Stimulated activated CD8-positive, alpha-beta memory T cell treated with anti-CD3 and anti-CD28 coated beads, Interleukin-7, amount 100 ng/mL, for 24 hours (primary cell): ENCODE results near the gene CMSS1.
"Not testable (repeated sequence)": the region's sequence is repeated elsewhere in the genome, so short reads cannot be mapped to it uniquely, and the experiment has no call there.

Source experiments
- DNase-seq: peaks from one replicate; pipeline ENCODE4 v3.0.0-alpha.2; 2020; ENCODE audit warnings: low read depth

The CMSS1 gene

DNA sequence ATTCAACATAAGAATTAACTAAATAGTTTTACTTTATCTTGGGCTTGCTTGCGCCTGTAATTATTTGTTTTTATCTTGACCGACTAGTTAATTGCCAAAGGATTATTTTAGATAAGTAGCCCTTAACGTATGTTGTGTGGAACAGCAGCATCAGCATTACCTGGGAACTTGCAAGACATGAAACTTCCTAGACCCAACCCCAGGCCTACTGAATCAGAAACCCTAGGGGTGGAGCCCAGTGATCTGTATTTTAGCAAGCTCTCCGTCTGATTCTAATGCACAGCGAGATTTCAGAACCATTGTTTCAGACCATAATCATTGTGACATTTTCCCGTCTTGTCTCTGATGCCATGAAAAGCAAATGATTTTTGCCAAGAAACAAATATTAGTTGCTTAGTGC, 265.5 kb downstream of the CMSS1 start:
- DNase-seq, result no peak

DNA sequence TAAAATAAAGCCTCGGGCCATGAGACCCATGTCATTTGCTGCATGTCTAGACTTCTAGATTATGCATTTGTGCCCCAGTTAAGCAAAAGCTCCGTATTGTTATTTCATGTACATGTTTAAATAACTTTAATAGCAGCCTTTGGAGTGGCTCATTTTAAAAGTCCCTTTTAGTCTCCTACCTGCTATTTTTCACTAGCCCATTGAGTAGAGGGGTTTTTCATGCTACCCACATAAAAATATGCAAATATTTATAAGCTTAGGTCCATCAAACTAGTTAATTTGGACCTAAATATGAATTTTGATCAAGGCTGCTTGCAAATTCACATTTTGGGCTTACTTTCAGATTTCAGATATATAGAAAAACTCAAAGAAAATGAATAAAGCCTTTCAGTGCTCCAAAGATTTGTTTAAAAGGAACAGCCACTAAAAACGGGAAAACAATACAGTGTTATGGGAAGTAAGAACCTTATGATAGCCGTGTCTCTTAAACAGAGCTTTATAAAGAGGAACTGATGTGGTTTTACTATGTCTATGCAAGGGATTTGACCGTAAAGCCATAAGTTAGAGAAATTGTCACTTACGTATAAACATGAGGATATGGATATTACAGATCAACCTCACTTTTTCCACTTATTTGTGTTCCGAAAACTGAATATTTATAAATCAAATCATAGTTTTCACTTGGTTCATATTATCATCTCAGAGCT, 266.6 kb downstream of the CMSS1 start:
- DNase-seq, result no peak

DNA sequence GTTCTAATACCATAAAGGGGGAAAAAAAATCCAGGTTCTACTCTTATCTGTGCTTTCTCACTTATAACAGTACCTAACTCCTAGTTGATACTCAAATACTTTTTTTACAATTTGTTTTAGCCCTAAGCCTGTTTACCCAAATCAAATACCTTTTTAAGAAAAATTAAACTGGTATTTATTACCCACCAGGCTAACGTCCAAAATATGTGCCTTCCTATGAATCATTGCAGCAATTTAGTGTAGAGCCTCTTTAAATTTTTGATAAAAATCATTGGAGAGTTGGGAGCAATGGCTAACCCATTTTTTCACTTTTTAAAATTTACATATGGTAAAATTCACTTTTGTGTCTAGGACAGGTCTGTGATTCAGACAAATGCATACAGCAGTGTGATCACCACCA, 268.7 kb downstream of the CMSS1 start:
- DNase-seq, result no peak

DNA sequence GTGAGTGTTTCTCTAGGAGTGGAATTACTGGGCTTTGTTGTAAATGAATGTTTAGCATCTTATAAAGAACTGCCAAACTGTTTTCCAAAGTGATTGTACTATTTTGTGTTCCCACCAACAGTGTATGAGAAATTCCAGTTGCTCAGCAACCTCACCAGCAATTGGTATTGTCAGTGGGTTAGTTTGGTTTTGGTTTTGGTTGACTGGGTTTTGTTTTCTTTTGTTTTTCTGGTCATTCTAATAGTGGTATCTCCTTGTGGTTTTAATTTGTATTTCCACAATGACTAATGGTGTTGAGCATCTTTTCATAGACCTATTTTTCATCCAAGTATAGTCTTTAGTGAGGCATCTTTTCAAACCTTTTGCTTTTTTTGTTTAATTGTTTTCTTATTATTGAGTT, 269.5 kb downstream of the CMSS1 start:
- no peak for DNase-seq

DNA sequence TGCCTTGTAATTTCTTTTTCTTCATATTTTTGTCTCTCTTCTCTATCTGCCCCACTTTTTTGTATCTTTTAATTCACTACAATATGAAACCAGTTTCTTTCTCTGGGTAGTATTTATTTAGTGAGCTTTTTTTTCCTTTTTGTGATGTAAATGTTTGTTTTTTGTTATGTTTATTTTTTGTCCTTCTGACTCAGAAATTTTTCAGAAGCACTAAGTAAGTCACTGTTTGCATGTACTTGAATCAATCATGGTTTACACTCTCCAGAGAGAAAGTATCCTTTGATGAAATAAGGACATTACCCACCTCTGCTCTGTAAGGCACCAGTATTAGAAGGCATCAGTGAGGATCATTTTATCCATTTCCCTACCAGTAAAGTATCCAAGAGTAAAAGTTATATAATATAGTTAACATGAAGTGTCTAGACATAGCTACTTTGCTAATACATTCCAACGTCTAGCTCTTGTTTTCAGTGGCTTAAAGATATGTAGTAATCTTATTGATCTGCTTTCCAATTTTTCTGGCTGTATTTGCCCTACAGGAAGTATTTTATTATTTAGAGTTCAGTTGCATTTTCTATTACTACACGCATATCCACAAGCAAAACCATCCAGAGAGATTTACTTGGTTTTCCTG, 271.2 kb downstream of the CMSS1 start:
- DNase-seq, result no peak

DNA sequence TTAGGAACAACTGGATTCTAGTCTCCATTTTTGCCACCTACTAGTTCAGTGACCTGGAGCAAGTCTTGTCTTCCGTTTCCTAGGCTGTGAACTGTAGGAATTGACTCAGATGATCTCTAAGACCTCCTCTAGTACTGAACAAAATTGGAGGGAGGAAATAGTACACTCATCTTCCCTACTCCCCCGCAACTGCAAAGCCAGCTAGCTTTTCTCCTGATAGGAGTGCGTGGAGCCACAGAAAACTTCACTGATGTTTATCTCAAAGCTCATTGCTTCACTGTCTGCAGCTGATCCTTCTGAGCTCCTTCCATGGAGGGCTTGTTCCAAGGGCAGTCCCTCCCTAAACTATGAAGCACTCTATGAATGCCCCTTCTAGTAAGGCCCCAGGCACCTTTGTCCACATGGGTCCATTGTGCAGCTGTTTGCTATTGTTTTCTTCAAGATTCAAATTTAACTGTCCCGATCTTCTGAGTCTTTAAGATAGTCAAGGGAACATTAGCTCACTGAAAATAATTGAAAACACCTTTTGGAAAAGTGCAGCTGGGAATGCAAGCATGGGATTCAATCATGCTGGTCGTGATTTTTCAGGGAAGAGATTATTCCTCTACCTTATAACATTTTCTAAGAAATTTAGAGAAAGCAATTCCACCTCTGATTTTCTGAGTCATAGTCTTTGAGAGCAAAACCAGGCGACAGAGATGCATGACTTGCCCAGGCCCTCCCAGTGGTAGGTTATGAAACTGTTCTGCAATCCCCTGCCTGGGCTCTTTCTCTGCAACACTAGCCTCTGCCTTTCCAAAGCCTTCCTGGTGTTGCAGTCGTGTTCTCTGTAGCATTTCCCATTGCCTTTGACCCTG, 272.4 kb downstream of the CMSS1 start:
- no peak for DNase-seq

DNA sequence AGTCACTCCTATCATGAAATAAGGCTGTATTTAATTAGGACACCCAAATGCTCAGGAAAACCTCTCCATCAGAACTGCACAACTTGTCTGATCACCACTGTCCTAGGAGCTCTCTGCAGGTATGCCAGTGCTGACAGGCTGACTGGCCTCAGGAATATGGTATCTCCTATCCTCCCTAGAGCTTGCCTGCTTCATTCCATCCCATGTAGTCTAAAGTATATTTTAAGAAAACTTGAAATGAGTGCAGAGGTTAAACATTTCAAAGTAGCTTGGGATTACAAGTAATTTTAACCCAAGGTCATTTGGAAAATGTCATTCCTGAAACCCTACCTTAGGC, 273.0 kb downstream of the CMSS1 start:
- no peak for DNase-seq

DNA sequence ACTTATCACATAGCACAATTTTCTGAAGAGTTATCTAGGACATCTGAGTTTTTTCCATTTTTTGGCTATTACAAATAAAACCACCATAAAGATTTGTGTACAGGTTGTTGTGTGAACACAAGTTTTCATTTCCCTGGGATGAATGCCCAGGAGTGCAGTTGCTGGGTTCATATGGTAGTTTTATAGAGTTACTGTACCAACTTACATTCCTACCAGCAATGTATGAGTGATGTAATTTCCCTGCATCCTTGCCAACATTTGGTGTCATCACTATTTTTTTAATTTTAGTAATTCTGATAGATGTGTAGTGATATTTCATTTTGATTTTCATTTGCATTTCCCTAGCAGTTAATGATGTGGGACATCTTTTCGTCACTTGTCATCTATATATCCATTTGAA, 276.2 kb downstream of the CMSS1 start:
- no peak for DNase-seq

DNA sequence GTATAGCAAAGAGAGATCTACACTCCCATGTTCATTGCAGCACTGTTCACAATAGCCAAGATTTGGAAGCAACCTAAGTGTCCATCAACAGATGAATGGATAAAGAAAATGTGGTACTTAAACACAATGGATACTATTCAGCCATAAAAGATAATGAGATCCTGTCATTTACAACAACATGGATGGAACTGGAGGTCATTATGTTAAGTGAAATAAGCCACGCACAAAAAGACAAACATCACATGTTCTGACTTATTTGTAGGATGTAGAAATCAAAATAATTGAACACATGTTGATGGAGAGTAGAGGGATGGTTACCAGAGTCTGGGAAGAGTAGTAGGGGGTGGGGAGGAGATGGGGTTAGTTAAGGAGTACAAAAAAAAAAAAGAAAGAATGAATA, 278.6 kb downstream of the CMSS1 start:
- DNase-seq, result not testable (repeated sequence)

DNA sequence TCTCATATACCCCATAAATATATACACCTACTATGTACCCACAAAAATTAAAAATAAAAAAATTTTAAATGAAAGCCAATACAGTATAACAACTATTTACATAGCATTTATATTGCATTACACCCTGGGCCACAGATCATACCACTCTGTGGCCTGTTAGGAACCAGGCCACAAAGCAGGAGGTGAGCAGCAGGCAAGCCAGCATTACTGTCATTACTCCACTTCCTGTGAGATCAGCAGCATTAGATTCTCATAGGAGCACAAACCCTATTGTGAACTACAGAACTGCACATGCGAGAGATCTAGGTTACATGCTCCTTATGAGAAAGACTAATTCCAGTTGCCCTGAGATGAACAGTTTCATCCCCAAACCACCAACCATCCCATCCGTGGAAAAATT, 279.2 kb downstream of the CMSS1 start:
- DNase-seq, result no peak

DNA sequence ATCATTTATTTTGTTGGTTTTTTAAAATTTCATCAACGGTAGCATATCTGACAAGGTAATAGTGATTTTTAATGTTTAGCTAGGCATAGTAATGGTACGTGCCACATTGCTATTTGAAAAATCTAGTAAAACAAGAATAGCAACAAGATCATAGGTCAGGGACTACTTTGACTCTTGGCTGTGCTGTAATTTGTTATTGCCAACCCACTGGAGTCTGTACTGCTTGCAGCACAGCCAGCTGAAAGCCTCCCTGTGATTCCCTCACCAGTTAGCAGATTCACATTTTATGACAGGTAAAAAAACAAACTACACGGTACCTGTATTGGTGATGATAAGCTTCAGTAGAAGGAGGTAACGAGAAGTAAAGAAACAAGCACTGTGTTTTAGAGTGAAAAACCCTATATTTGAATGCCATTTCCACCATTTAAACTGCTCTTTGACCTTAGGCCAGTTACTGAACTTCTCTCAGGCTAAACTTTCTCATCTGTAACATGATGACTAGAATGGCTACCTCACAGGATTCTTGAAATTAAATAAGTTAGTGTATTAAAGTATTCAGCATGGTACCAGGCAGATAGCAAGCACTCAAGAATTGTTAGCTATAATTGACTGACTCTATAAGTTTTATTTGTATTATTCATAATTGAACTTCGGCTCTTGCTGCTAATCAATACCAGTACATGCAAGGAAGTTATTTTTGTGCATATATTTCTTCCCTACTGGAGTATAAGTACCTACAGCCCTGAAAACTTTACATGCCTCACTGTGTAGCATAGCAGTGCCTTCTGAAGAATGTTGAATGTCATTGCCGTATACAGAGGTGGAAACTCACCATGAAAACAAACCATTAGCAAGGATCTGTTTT, 280.5 kb downstream of the CMSS1 start:
- DNase-seq, result no peak

DNA sequence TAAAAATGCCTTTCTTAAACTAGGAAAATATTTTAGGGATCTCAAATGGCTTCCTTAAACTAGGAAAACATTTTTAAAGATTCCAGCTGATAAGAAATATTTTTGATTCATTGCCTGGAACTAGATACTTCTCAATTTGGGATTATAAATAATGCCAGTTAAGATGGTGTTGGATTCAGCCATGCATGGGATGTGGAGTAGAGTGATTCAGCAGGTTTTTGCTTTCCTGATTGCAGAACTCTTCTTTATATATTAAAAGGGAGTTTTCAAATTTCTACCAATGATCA, 281.1 kb downstream of the CMSS1 start:
- DNase-seq, result no peak

DNA sequence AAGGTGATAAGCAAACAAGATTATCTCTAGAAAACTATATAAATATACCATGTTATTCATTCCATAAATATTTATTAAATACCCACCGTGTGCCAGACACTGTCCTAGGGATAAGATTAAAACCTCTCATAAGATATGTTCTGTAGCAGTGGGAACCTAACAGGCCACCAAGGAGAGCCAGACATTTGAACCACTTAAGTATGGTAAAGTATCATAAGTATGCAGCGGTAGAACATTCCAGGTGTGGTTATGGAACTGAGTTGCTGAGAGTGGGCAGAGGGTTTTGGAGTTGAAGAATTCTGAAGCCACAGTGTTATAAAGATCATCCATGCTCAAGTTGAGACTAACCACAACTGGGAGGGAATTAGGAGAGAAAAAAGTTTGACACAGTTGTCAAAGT, 282.0 kb downstream of the CMSS1 start:
- DNase-seq, result no peak

DNA sequence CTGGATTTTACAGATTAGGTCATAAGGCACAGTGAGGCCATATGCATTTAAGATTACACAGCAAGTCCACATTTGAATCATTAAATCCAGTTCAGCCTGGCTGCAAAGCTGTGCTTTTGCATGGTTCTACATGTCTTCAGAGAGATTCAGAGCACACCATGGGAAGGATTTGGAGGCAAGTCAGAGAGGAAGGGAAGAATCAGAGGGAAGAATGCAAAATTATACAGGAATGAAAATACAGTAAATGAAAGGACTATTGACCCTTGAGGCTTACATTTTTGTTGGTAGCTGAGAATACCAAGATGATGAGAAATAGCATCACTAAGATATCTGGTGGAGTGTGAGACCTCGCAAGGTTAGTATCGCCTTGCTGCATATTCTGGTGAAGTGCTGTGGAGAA, 282.8 kb downstream of the CMSS1 start:
- no peak for DNase-seq

DNA sequence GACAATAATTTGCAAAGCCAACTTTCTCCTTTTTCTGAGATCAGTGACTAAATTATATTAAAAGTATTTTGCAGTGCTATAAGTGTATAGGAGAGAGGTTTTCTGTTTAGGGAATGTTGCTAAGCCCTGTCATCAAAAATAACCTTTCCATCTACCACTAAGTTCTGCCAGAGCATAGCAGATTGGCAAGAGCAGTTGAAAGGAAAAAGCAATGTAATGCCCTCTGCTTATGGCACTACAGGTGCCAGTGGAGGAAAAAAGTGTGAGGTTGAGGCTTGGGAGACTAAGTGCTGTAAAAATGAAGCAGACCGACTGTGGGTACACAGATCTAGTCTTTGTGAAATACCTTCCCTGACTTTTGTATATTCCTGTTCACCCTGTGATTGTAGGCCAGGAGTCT, 285.1 kb downstream of the CMSS1 start:
- no peak for DNase-seq

DNA sequence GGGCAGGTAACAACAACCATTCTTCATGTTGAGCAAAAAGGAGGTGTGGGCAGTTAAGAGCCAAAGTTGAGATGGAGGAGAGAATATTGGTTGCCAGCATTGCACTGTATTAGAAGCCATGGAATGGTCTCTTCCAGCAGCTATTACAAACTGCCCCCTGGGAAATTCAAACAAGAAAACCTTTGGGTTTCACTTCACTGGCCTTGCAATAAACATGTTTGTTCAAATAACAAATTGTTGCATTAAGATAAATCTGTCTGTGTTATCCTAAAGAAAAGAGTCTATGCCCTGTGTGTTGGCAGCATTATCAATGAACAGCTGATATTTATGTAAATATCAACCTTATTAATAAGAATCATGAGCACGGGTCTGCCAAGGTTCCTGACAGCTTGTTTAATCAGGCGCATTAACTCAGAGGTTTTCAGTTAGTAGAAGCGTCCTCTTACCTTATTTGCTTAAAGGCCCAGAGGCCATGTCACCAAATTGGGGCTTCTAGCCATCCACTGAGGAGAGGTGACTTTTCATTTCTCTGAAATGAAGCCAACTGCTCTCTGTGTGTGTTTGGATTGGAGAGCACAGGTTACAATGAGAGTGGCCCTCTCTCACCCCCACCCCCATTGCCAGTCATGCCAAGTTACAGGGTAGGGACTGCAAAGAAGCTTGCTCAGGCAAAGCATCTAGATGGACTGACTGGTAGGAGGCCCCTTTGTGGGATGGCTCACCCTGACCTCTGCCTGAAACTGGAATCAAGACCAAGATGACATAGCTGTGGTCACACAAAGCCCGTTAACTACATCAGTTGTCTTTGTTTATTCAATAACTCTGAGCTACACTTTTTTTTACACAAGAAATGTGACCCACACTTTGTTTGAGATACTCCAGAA, 286.1 kb downstream of the CMSS1 start:
- no peak for DNase-seq

DNA sequence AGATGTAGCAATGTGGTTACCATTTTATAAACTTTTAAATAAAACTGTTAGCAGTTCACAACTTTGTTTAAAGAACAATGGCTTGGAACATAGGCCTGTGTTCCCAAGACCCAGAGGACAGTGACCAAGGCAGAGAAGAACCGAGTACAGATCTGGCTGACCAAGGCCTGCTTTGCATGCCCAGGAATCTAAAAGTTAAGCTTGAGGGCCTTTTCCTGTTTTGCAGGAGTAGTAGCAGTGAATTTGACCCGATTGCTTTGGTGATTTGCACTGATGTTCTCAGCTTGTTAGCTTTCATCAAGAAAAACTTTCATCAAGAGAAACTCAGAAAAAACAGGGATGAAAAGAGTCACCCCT, 286.8 kb downstream of the CMSS1 start:
- DNase-seq, result no peak

DNA sequence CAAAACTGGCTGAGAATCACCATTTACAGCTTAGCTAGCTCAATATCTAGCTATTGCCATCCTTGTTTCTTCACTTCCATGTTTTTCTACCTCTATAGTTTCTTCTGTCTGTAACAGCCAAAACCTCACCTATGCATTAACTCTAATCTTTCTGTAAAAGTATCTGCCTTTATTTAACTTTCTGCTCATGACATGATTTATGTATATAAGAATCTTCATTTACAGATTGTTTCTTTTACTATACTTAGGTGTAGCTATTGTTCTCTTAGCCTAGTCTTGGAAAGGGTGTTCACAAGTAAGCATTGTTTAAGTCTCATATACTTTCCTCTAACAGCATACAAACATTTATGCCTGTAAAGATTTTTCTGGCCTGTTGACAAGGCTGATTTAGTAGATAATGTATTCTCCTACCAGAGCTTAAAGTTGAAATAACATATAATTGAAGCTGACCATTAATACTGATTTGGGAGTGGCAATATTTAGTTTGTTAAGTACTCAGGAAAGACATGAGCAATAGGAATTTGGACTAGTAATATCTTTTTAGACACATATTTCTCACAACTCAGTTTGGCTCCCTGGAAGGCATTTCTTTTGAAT, 287.3 kb downstream of the CMSS1 start:
- DNase-seq, result no peak

DNA sequence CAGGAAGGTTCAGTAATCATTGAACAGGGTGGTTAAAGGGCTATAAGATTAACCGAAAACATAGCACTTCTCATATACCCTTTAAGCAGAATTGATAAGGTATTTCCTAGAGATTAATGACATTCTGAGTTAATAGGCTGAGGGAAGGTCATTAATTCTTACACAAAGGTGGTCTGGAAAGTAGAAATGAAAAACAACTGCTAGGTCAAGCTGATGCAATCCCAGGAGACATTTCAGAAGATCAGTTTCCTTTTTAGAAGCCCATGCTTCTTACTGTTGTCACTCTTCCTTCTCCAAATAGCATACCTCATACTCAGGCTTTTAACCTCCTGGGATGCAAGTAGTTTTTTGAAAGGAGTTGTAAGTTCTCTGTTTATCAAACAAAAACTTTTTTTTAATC, 287.8 kb downstream of the CMSS1 start:
- DNase-seq, result no peak

DNA sequence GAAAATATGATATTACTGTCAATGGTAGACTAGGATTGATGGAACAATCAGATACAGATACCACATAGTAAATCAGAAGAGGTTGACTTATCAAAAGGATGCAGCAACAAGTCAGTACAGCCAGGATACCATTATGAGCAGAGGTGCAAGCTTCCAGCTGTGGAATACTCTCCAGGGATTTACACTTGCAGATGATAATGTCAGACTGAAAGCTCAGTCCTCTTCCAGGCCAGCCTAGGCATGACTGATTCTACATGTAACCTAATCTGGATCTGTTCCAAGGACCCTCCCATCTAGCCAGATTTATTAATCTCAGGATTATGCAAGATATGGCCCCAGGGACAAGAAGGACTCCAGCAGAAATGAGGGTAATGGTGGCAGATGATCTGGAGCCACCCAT, 288.4 kb downstream of the CMSS1 start:
- DNase-seq, result no peak

DNA sequence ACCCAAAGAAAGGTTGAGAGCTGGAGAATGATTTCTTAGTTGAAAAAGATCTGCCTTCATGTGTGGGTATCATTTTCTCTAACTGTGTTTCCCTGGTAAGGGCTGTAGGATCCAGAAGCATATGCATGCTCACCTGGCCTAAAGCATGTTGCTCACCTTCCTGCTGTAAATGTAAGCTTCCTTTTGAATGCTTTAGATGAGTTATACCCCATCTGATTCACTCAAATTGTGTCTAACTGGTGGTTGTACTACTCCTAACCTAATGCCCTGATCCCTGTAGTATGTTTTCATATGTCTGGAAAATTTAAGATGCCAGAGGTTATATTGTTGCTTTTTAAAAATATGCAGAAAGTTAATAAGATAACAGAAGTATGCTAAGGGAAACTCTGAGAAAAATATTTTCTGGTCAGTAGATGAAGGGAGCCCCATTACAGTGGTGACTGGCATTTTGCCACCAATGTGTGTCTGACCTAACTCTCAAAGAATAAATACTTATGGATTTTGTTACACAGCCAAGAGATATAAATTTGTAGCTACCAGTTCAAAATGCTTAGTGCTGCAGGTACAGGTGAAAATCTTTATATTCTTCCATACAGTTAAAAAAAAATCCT, 289.0 kb downstream of the CMSS1 start:
- no peak for DNase-seq
